Raji (cell line): Measurements from ENCODE around the gene C3orf70.

Experiments
- POLR2A ChIP-seq: IDR thresholded peaks from 2 replicates; pipeline ENCODE4 v1.6.1; 2011; ENCODE audit warnings: low read depth, low read length, control low read depth; ENCODE audit not compliant: insufficient read depth

Gene C3orf70

GRCh38 chr3:185115371-185115770 lies 37.5 kb downstream of the C3orf70 start:
- no peak for TF ChIP-seq POLR2A

- TF ChIP-seq POLR2A: no peak
These were observed 38.1 kb downstream of the C3orf70 start for GRCh38 chr3:185114756-185115155.

- no peak for TF ChIP-seq POLR2A
These were observed 40.7 kb downstream of the C3orf70 start for GRCh38 chr3:185112186-185112585.

- no peak for TF ChIP-seq POLR2A
These were observed 49.3 kb downstream of the C3orf70 start for GRCh38 chr3:185103359-185104127.

GRCh38 chr3:185094697-185095096 lies 58.2 kb downstream of the C3orf70 start:
- no peak for TF ChIP-seq POLR2A

DNA sequence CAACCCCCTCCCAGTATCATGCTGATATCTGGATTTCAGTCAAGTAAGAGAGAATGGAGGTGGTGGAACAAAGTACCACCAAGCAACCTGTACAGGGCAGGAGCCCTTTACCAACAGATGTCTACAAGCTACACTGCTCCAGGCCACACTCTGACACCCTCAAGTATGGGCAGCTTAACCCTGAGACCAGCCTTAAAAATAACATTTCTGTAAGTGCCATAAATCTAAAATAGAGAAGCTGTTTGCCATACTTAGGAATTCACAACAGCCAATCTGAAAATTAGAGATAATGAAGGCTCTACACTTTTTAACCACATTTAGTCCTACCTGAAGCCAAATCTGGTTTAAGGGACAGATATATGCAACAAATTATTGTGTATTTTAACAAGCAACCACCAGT lies 59.7 kb downstream of the C3orf70 start:
- no peak for TF ChIP-seq POLR2A

DNA sequence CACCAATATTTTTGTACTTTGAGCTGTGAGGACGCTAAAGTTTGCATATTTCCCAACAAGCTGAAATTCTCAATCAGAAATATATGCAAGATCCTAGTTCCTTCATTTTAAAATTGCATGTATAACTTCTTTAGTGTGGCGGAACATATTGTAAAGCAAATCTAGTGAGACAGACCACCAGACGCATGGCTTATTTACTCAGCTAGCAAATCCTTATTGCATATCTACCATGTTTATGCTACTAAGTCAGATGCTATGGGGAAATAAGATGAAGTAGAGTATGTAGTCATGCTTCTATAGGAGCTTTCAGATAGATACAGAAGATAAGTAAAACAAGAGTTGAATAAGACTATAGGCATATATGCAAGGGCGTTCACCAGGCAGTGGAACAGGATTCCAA lies 62.0 kb downstream of the C3orf70 start:
- TF ChIP-seq POLR2A: no peak

GRCh38 chr3:185089751-185090150 lies 63.1 kb downstream of the C3orf70 start:
- no peak for TF ChIP-seq POLR2A

DNA sequence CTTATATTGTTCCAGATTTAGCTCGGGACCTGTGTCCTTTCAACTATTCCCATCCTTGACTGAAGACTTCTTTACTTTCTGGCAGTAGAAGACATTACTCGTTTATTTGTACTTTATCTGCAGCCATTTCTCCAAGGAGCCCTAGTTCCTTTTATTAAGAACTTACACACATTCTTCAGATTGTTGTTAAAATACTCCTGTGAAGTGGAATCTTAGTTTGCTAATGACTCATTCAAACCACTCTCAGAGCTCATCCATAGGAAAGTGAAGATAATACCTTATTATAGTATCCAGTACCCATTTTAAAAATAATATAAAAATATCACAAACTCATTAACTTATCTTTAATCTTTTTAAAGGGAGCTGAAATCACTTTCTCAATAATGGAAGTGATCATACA lies 63.5 kb downstream of the C3orf70 start:
- no peak for TF ChIP-seq POLR2A

GRCh38 chr3:185087419-185087818 lies 65.4 kb downstream of the C3orf70 start:
- no peak for TF ChIP-seq POLR2A

DNA sequence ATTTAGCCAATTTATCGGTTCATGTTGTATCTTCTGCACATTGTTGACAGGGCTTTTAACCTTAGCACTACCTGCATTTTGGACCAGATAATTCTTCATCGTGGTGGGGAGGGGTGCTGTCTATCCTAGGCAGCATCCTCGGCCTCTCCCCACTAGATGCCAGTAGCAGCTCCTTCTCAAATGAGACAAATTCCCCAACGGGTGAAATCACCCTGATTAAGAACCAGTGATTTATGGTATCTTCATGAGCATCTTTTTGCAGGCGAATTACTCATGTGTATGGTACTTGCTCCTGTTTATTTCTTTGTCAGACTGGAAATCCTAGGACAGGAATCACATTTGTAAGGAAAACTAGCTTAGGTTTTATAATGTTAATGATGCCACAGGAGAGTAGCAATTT lies 68.0 kb downstream of the C3orf70 start:
- no peak for TF ChIP-seq POLR2A

GRCh38 chr3:185084402-185084801 lies 68.5 kb downstream of the C3orf70 start:
- no peak for TF ChIP-seq POLR2A

GRCh38 chr3:185082829-185083228 lies 70.0 kb downstream of the C3orf70 start:
- no peak for TF ChIP-seq POLR2A

GRCh38 chr3:185082149-185082548 lies 70.7 kb downstream of the C3orf70 start:
- no peak for TF ChIP-seq POLR2A

GRCh38 chr3:185081521-185081920 lies 71.3 kb downstream of the C3orf70 start:
- no peak for TF ChIP-seq POLR2A

- no peak for TF ChIP-seq POLR2A
These were observed 73.2 kb downstream of the C3orf70 start for GRCh38 chr3:185079625-185080024.

DNA sequence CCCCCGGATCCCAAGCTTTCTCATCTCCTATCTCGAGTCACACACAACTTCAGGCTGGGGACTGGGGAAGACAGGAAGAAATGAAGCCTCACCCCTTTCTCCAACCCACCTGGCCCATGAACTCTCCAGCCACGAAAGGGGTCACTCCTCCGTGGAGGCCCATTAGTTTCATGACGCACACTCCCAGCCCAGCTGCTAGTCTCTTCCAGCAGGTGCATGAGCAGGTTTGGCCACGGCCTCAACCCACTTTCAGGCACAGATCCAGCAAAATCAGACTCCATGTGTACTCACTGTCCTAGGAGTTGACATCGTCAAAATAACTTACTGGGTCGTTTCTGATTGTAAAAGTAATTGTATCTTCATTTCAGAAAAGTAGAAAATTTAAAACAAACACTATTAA lies 76.6 kb downstream of the C3orf70 start:
- no peak for TF ChIP-seq POLR2A
